GM12878 (cell line): Measurements from ENCODE around the gene AMOTL1.

ENCODE experiments used
- CTCF ChIP-seq, 3 experiments: IDR thresholded peaks in 2 of 3; conservative IDR thresholded peaks in 1 of 3; 2 replicates each; pipeline ENCODE4 v1.5.1; 2011; ENCODE audit warnings: low read depth in 3 of 3, low read length in 3 of 3, mild to moderate bottlenecking in 3 of 3, control low read depth in 2 of 3, moderate library complexity in 2 of 3, inconsistent platforms in 1 of 3, mixed read lengths in 1 of 3; ENCODE audit not compliant: control insufficient read depth in 2 of 3, insufficient read depth in 1 of 3; ENCODE audit errors: extremely low read depth in 1 of 3
- EP300 ChIP-seq, 2 experiments: fragments of 150-350 bp in 1 of 2; IDR thresholded peaks; 2 replicates each; pipeline ENCODE4 v1.6.1; 2011 to 2012; ENCODE audit warnings: low read depth in 2 of 2, low read length in 2 of 2, borderline replicate concordance in 1 of 2, improper control_type of control experiment in 1 of 2, inconsistent platforms in 1 of 2; ENCODE audit not compliant: control insufficient read depth in 1 of 2
- ESRRA ChIP-seq: IDR thresholded peaks from 2 replicates; pipeline ENCODE4 v1.6.1; 2012; ENCODE audit warnings: mild to moderate bottlenecking, low read length, improper control_type of control experiment
- FOS ChIP-seq: IDR thresholded peaks from 3 replicates; pipeline ENCODE4 v1.6.1; 2011; ENCODE audit warnings: borderline replicate concordance; ENCODE audit not compliant: insufficient read length; ENCODE audit errors: extremely low read depth
- POLR2A ChIP-seq: IDR thresholded peaks from 2 replicates; pipeline ENCODE4 v1.6.1; 2011; ENCODE audit warnings: low read depth, mild to moderate bottlenecking, low read length
- POU2F2 ChIP-seq: IDR thresholded peaks from 3 replicates; pipeline ENCODE4 v1.6.1; 2011; ENCODE audit warnings: low read depth, mild to moderate bottlenecking, low read length, borderline replicate concordance
- RAD21 ChIP-seq: IDR thresholded peaks from 2 replicates; pipeline ENCODE4 v1.6.1; 2011; ENCODE audit warnings: mild to moderate bottlenecking, low read depth, low read length, moderate library complexity; ENCODE audit not compliant: insufficient read depth
- REST ChIP-seq: IDR thresholded peaks from 2 replicates; pipeline ENCODE4 v1.6.1; 2012; ENCODE audit warnings: mild to moderate bottlenecking, low read depth, low read length
- SMAD1 ChIP-seq: fragments of 450-650 bp; IDR thresholded peaks from 2 replicates; pipeline ENCODE4 v1.6.1; 2018; ENCODE audit warnings: mild to moderate bottlenecking, low read depth; ENCODE audit not compliant: partially characterized antibody
- SPI1 ChIP-seq: IDR thresholded peaks from 2 replicates; pipeline ENCODE4 v1.6.1; 2011; ENCODE audit warnings: low read depth, mild to moderate bottlenecking, low read length, moderate library complexity, borderline replicate concordance; ENCODE audit not compliant: insufficient read depth
- SUZ12 ChIP-seq: fragments of 200-600 bp; sonication (generic); IDR thresholded peaks from one replicate; pipeline ENCODE4 v1.6.1; 2018; ENCODE audit warnings: antibody characterized with exemption, mild to moderate bottlenecking; ENCODE audit not compliant: unreplicated experiment
- TAF1 ChIP-seq: IDR thresholded peaks from 2 replicates; pipeline ENCODE4 v1.6.1; 2011; ENCODE audit warnings: mild to moderate bottlenecking, low read depth, low read length, borderline replicate concordance
- ZBTB11 ChIP-seq: fragments of 450-650 bp; formaldehyde crosslinking; IDR thresholded peaks from 2 replicates; pipeline ENCODE4 v1.5.0; 2022; ENCODE audit warnings: mild to moderate bottlenecking, missing genetic modification characterization
- ZNF217 ChIP-seq: fragments of 450-650 bp; IDR thresholded peaks from 2 replicates; pipeline ENCODE4 v1.6.1; 2017; ENCODE audit warnings: antibody characterized with exemption, mild to moderate bottlenecking

DNA sequence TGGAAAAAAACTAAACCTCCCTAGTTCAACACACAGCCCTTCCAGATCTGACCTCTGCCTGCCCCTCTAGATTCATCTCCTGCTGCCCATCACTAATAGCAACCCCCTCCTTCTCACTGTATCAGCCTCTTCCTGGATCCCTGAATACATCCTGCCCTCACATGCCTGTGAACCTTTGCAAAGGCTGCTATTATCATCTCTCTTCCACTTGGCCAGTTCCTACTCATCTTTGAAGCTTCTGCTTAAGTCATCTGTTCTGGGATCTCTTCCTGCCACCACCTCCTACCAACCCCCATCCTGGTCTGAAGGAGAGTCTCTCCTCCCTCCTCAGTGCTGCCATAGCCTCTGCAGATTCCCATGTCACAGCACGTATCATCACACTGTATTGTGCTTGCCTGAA is 38.0 kb upstream of the AMOTL1 start:
- TF ChIP-seq SUZ12 (no peak), CTCF (IDR thresholded peaks at IDR 0.05 in 2 of 3, conservative IDR thresholded peaks at IDR 0.05 in 1 of 3; ENCODE audit: control insufficient read depth in 2 of 3, extremely low read depth in 1 of 3, insufficient read depth in 1 of 3, low read depth in 3 of 3, low read length in 3 of 3) (no peak), TAF1 (no peak), ZNF217 (no peak), ESRRA (no peak), REST (no peak), POLR2A (no peak), RAD21 (no peak), FOS (no peak), EP300 (IDR thresholded peaks at IDR 0.05; ENCODE audit: borderline replicate concordance in 1 of 2, control insufficient read depth in 1 of 2, low read depth in 2 of 2, low read length in 2 of 2) (no peak), SMAD1 (no peak), ZBTB11 (CRISPR knock-in tag) (no peak), POU2F2 (no peak), SPI1 (no peak)
